Loucy (cell line): ENCODE data around the gene H6PD.

Experiments
- H2AFZ ChIP-seq: fragments of 200-600 bp; sonication (generic); 2 replicates; pipeline ENCODE4 v1.6.0; 2016; ENCODE audit warnings: antibody characterized with exemption, mild to moderate bottlenecking, low read length, moderate library complexity
- H3F3A ChIP-seq: fragments of 200-600 bp; 2 replicates; pipeline ENCODE4 v1.6.0; 2016; ENCODE audit warnings: antibody characterized with exemption, low read depth, mild to moderate bottlenecking
- H3K27me3 ChIP-seq: fragments of 200-600 bp; sonication (generic); 2 replicates; pipeline ENCODE4 v1.6.1; 2014; ENCODE audit warnings: low read length, mild to moderate bottlenecking; ENCODE audit not compliant: insufficient read depth, poor library complexity, severe bottlenecking
- H3K36me3 ChIP-seq: fragments of 200-600 bp; sonication (generic); 2 replicates; pipeline ENCODE4 v1.6.1; 2016; ENCODE audit warnings: low read length; ENCODE audit not compliant: insufficient read depth
- H3K4me1 ChIP-seq: fragments of 200-600 bp; sonication (generic); 2 replicates; pipeline ENCODE4 v1.5.1; 2014; ENCODE audit warnings: low read length, mild to moderate bottlenecking; ENCODE audit not compliant: insufficient read depth, poor library complexity, severe bottlenecking
- H3K4me2 ChIP-seq: fragments of 200-600 bp; sonication (generic); 2 replicates; pipeline ENCODE4 v1.6.0; 2014; ENCODE audit warnings: antibody characterized with exemption, low read length, low read depth, mild to moderate bottlenecking; ENCODE audit not compliant: poor library complexity, severe bottlenecking
- H3K4me3 ChIP-seq: fragments of 200-600 bp; sonication (generic); 2 replicates; pipeline ENCODE4 v1.5.1; 2014; ENCODE audit warnings: low read length, mild to moderate bottlenecking, mixed read lengths; ENCODE audit not compliant: poor library complexity, severe bottlenecking
- H3K79me2 ChIP-seq: fragments of 200-600 bp; sonication (generic); 2 replicates; pipeline ENCODE4 v1.6.1; 2014; ENCODE audit warnings: low read length; ENCODE audit not compliant: insufficient read depth
- H3K9ac ChIP-seq: fragments of 200-600 bp; sonication (generic); 2 replicates; pipeline ENCODE4 v1.6.0; 2014; ENCODE audit warnings: mild to moderate bottlenecking, low read depth, low read length, moderate library complexity; ENCODE audit not compliant: poor library complexity, severe bottlenecking
- H3K9me2 ChIP-seq: fragments of 200-600 bp; sonication (generic); replicated peaks from 2 replicates; pipeline ENCODE4 v1.6.1; 2016; ENCODE audit warnings: low read depth, low read length, mixed read lengths
- H3K9me3 ChIP-seq: fragments of 200-600 bp; sonication (generic); 2 replicates; pipeline ENCODE4 v1.6.1; 2014; ENCODE audit warnings: mild to moderate bottlenecking, antibody characterized with exemption, low read length, low read depth; ENCODE audit not compliant: insufficient read depth
- H4K20me1 ChIP-seq: fragments of 200-600 bp; sonication (generic); 2 replicates; pipeline ENCODE4 v1.6.0; 2014; ENCODE audit warnings: antibody characterized with exemption, low read length, mild to moderate bottlenecking; ENCODE audit not compliant: insufficient read depth, poor library complexity, severe bottlenecking
- CTCF ChIP-seq: fragments of 200-600 bp; sonication (generic); conservative IDR thresholded peaks from 2 replicates; pipeline ENCODE4 v1.5.1; 2014; ENCODE audit warnings: mild to moderate bottlenecking, antibody characterized with exemption, low read length
- EZH2phosphoT487 ChIP-seq: fragments of 200-600 bp; IDR thresholded peaks from 2 replicates; pipeline ENCODE4 v1.6.1; 2018; ENCODE audit warnings: antibody characterized with exemption, mild to moderate bottlenecking, moderate library complexity, borderline replicate concordance

H6PD gene

GRCh38 chr1:9249263-9249533 is 14.6 kb downstream of the H6PD start:
- H3K79me2 ChIP-seq, result peaks cover 61% of the 10 kb centered on the region
- H3K9ac ChIP-seq, result peak overlapping the region; percentile 39
- H3K36me3 ChIP-seq, result no peaks in the 10 kb centered on the region
- TF ChIP-seq EZH2phosphoT487, result no peak
- TF ChIP-seq CTCF, result no peak
- no peaks in the 10 kb centered on the region for H3F3A ChIP-seq
- H3K4me1 ChIP-seq, result peaks cover 45% of the 10 kb centered on the region
- peak overlapping the region; percentile 27 for H3K4me2 ChIP-seq
- no peak overlapping the region for H3K4me3 ChIP-seq
- H3K9me2 ChIP-seq, result no peaks in the 10 kb centered on the region
- H4K20me1 ChIP-seq, result peaks cover 3% of the 10 kb centered on the region
- H2AFZ ChIP-seq, result no peak overlapping the region
- no peaks in the 10 kb centered on the region for H3K9me3 ChIP-seq
- no peaks in the 10 kb centered on the region for H3K27me3 ChIP-seq

DNA sequence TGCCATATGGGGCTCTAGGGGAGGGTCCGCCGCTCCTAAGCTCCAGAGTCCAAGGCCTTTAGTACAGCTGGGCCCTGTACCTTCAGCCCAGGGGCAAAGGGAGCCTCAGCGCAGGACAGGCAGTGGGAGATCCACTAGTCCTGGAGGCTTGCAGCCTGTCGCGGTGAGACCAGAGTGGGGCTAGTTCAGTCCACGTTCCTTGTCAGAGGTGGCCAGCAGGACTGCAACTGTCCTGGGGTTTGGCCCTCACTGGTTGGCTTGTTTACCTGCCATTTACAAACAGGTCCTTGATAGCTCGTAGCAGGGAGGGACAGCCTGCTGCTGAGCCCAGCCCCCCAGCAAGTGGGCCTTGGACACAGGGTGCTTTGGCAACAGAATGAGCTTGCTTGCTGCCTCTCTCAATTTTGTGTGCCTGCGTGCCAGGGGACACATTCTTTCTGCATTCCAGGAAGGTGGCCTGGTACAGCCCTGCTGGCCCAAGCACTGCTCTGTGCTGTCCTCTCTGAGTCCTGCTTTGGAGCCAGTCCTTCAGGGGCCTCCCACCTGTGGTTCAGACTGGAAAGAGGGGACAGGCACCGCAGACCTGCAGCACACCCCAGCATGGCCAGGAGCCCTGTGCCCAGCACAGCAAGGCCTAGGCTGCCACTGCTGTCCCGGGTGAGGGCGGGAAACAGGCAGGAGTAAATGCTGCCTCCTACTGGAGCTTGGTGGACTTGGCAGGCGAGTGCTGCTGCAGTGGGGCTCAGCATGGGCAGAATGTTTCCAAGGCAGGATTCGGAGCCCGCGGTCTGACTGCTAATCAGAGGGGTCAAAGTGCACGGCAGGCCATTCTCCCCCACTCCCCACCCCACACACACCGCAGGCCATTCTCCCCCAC is 15.2 kb downstream of the H6PD start:
- Histone ChIP-seq H3F3A (no peaks in the 10 kb centered on the region), H3K79me2 (peaks cover 55% of the 10 kb centered on the region), H2AFZ (no peak overlapping the region), H3K9ac (peak overlapping the region; percentile 39), H3K4me2 (peak overlapping the region; percentile 27), H3K36me3 (no peaks in the 10 kb centered on the region), H3K4me3 (no peak overlapping the region), H4K20me1 (peaks cover 3% of the 10 kb centered on the region), H3K27me3 (no peaks in the 10 kb centered on the region), H3K9me3 (no peaks in the 10 kb centered on the region), H3K4me1 (peaks cover 39% of the 10 kb centered on the region), H3K9me2 (no peaks in the 10 kb centered on the region)
- TF ChIP-seq EZH2phosphoT487 (no peak), CTCF (peak; percentile 84)

DNA sequence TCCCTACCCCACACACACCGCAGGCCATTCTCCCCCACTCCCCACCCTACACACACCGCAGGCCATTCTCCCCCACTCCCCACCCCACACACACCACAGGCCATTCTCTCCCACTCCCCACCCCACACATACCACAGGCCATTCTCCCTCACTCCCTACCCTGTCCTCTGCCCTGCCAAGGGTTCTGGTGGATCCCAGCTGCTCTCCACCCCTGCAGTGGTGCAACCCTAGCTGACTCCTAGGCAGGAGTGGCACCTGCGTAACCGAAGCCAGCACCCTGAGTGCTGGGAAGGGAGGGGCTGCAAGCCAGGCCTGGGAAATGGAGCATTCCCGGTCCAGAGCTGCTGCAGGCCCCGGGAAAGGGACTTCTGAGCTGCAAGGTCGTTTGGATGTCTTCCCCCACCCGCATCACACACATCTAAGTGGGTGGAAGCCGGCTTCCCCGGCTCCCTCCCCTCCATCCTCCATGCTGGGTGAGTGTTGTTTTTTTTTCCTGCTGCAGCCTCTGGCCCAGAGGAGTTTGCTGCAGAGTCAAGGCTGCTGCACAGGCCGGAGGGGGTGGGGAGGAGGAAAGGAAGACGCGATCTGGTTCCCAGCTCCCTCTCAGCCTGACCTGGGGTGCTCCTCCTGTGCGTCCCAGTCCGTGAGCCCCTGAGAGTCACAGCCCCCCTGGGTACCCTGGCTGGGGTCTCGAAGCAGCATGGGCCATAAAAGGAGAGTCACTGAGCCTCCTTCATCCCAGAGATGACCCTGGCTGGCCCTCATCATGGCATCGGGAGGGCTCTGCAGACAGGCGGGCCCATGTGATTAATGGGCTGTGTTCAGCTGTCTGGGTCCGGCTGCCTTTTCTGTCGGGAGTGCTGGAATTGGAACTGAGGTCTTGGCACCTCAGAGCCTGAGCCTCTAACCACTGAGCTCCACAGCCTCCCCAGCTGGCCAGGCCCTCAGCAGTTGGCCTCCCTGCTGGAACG is 16.1 kb downstream of the H6PD start:
- Histone ChIP-seq H3K4me1 (peaks cover 30% of the 10 kb centered on the region), H3K9me3 (no peaks in the 10 kb centered on the region), H3K9me2 (no peaks in the 10 kb centered on the region), H3F3A (no peaks in the 10 kb centered on the region), H2AFZ (no peak overlapping the region), H3K79me2 (peaks cover 49% of the 10 kb centered on the region), H3K27me3 (no peaks in the 10 kb centered on the region), H3K36me3 (peaks cover 1% of the 10 kb centered on the region; the same call in 1 of the 2 replicates), H3K4me3 (no peak overlapping the region), H3K4me2 (no peak overlapping the region), H3K9ac (no peak overlapping the region), H4K20me1 (peaks cover 3% of the 10 kb centered on the region)
- no peak for TF ChIP-seq CTCF
- TF ChIP-seq EZH2phosphoT487, result no peak
